ENCODE measurements around the gene TMUB1.

TMUB1 gene

GRCh38 chr7:151121380-151122170 is 38.3 kb upstream of the TMUB1 start:
- DNase-seq (ENCODE audit: low read depth in 3 of 3): no peak

- DNase-seq (ENCODE audit: low read depth in 3 of 3): no peak
Measured at GRCh38 chr7:151120896-151121295, 37.6 kb upstream of the TMUB1 start.

GRCh38 chr7:151119902-151120301 is 36.6 kb upstream of the TMUB1 start:
- DNase-seq (ENCODE audit: low read depth in 3 of 3): no peak

GRCh38 chr7:151119055-151119415 is 35.7 kb upstream of the TMUB1 start:
- DNase-seq (ENCODE audit: low read depth in 3 of 3): no peak

GRCh38 chr7:151118108-151119054 is 35.1 kb upstream of the TMUB1 start:
- DNase-seq (ENCODE audit: low read depth in 3 of 3): no peak

- DNase-seq (ENCODE audit: low read depth in 3 of 3): no peak
Measured at GRCh38 chr7:151117565-151117964, 34.3 kb upstream of the TMUB1 start.

GRCh38 chr7:151116603-151117440 is 33.5 kb upstream of the TMUB1 start:
- no peak for DNase-seq (ENCODE audit: low read depth in 3 of 3)

GRCh38 chr7:151115836-151116418 is 32.6 kb upstream of the TMUB1 start:
- DNase-seq (ENCODE audit: low read depth in 3 of 3): no peak

GRCh38 chr7:151115121-151115835 is 32.0 kb upstream of the TMUB1 start:
- DNase-seq (ENCODE audit: low read depth in 3 of 3): peak in 2 of 3 experiments; percentile 19 to 41

- no peak for DNase-seq (ENCODE audit: low read depth in 3 of 3)
Measured at GRCh38 chr7:151114151-151115090, 31.1 kb upstream of the TMUB1 start.

- DNase-seq (ENCODE audit: low read depth in 3 of 3): no peak
Measured at GRCh38 chr7:151113344-151114150, 30.3 kb upstream of the TMUB1 start.

GRCh38 chr7:151110941-151111645 is 27.8 kb upstream of the TMUB1 start:
- DNase-seq (ENCODE audit: low read depth in 3 of 3): peak; percentile 55 to 68 (median 61)

- DNase-seq (ENCODE audit: low read depth in 3 of 3): no peak
Measured at GRCh38 chr7:151110236-151110940, 27.1 kb upstream of the TMUB1 start.

- DNase-seq (ENCODE audit: low read depth in 3 of 3): no peak
Measured at GRCh38 chr7:151109094-151110048, 26.1 kb upstream of the TMUB1 start.

GRCh38 chr7:151107882-151108281 is 24.6 kb upstream of the TMUB1 start:
- no peak for DNase-seq (ENCODE audit: low read depth in 3 of 3)
